MCF 10A (cell line): Measurements from ENCODE around the gene RAD51B. TPM values are rescaled to one million over a fixed set of nuclear protein-coding genes. Genes with fewer than 3 reads are reported as not detected.

Experiments
- BruUV-seq: library from RNA; stranded (reverse); fragments of 400-500 nt; replicated peaks from 2 replicates; lab custom pipeline; 2021; lab: Mats Ljungman, UMichigan
- CTCF ChIA-PET: fragments of 300-600 bp; sonication (Branson Sonifier 250); formaldehyde crosslinking; extraction: SDS; loops from one replicate; lab custom pipeline; 2021; ENCODE audit warnings: antibody characterized with exemption, inconsistent platforms; lab: Yijun Ruan, JAX
- POLR2A ChIA-PET: fragments of 300-600, 350-650 bp; sonication (Branson Sonifier 250); formaldehyde crosslinking; extraction: SDS; loops from one replicate; lab custom pipeline; 2020; ENCODE audit warnings: antibody characterized with exemption, inconsistent platforms; lab: Yijun Ruan, JAX
- DNase-seq: peaks from one replicate; pipeline ENCODE4 v3.0.0-alpha.2; 2018; ENCODE audit not compliant: unreplicated experiment
- H3K27ac Mint-ChIP-seq: one replicate; pipeline ENCODE4 v1.8.0; 2022; ENCODE audit warnings: mild to moderate bottlenecking, low read depth, mixed read lengths; ENCODE audit not compliant: unreplicated experiment
- H3K27me3 Mint-ChIP-seq: one replicate; pipeline ENCODE4 v1.8.0; 2022; ENCODE audit warnings: mixed read lengths; ENCODE audit not compliant: insufficient read depth, unreplicated experiment
- H3K36me3 Mint-ChIP-seq: one replicate; pipeline ENCODE4 v1.8.0; 2022; ENCODE audit warnings: mild to moderate bottlenecking, moderate library complexity, mixed read lengths; ENCODE audit not compliant: insufficient read depth, unreplicated experiment
- H3K4me1 Mint-ChIP-seq: one replicate; pipeline ENCODE4 v1.8.0; 2022; ENCODE audit warnings: mixed read lengths; ENCODE audit not compliant: insufficient read depth, unreplicated experiment
- H3K4me3 Mint-ChIP-seq: one replicate; pipeline ENCODE4 v1.8.0; 2022; ENCODE audit warnings: mild to moderate bottlenecking, moderate library complexity, mixed read lengths; ENCODE audit not compliant: unreplicated experiment
- H3K9me3 Mint-ChIP-seq: one replicate; pipeline ENCODE4 v1.8.0; 2022; ENCODE audit warnings: mixed read lengths; ENCODE audit not compliant: unreplicated experiment
- intact Hi-C: fragments of 100-400 bp; cut with micrococcal nuclease; formaldehyde crosslinking; loops from 2 replicates; pipeline ENCODE4 v1.14.1; 2022
- total RNA-seq: library from RNA; stranded (reverse); gene quantifications from 2 replicates; pipeline ENCODE4 v1.2.3, GENCODE V29; 2022
- TF ChIP-seq, protein P1 (sequence below): fragments of 200-600 bp; IDR thresholded peaks from one replicate; pipeline ENCODE4 v1.8.0; 2022; ENCODE audit warnings: antibody characterized with exemption, mild to moderate bottlenecking; ENCODE audit not compliant: unreplicated experiment

The RAD51B gene
- total RNA-seq, 1 experiment from 2014 or later = 14.6 TPM

DNA sequence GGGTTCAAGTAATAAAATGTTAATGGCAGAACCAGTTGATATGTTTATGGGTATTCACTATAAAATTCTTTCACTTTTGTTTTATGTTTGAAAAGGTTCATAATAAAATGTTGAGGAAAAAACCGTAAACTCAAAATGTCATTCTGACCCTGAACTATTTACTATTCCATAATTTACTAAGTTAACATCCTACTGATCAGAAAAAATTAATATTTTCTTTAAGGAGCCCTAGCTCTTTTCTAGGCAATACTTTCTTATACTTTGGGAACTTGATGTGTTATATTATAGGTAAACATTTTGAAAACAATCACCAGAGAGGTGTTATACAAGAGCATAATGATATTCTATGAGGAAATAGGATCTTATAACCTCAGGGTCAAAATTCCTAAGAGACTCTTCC is 638.7 kb downstream of the RAD51B start:
- BruUV-seq = no TSS peak
- Mint-ChIP-seq H3K27ac (peak overlapping the region; percentile 89), H3K9me3 (peaks cover 18% of the 10 kb centered on the region), H3K4me1 (peaks cover 29% of the 10 kb centered on the region), H3K36me3 (peaks cover 10% of the 10 kb centered on the region), H3K4me3 (no peak overlapping the region), H3K27me3 (no peaks in the 10 kb centered on the region)
- POLR2A ChIA-PET = interaction anchor here (0.6 to 3.2 kb wide), 19 partner anchors 8 to 349 kb away, joined by 3 to 15 read pairs (median 5); partner anchors contain the start of gene ZFP36L1
- intact Hi-C loops = loop anchor here (10.0 kb wide), 1 partner anchor 513 kb away; no protein-coding TSS in a partner anchor
- TF ChIP-seq, protein P1, sequence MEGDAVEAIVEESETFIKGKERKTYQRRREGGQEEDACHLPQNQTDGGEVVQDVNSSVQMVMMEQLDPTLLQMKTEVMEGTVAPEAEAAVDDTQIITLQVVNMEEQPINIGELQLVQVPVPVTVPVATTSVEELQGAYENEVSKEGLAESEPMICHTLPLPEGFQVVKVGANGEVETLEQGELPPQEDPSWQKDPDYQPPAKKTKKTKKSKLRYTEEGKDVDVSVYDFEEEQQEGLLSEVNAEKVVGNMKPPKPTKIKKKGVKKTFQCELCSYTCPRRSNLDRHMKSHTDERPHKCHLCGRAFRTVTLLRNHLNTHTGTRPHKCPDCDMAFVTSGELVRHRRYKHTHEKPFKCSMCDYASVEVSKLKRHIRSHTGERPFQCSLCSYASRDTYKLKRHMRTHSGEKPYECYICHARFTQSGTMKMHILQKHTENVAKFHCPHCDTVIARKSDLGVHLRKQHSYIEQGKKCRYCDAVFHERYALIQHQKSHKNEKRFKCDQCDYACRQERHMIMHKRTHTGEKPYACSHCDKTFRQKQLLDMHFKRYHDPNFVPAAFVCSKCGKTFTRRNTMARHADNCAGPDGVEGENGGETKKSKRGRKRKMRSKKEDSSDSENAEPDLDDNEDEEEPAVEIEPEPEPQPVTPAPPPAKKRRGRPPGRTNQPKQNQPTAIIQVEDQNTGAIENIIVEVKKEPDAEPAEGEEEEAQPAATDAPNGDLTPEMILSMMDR = no peak
- no peak for DNase-seq
- CTCF ChIA-PET = interaction anchor here (0.6 to 1.4 kb wide), 8 partner anchors 12 to 574 kb away, joined by 3 to 5 read pairs (median 3); no protein-coding TSS in a partner anchor

DNA sequence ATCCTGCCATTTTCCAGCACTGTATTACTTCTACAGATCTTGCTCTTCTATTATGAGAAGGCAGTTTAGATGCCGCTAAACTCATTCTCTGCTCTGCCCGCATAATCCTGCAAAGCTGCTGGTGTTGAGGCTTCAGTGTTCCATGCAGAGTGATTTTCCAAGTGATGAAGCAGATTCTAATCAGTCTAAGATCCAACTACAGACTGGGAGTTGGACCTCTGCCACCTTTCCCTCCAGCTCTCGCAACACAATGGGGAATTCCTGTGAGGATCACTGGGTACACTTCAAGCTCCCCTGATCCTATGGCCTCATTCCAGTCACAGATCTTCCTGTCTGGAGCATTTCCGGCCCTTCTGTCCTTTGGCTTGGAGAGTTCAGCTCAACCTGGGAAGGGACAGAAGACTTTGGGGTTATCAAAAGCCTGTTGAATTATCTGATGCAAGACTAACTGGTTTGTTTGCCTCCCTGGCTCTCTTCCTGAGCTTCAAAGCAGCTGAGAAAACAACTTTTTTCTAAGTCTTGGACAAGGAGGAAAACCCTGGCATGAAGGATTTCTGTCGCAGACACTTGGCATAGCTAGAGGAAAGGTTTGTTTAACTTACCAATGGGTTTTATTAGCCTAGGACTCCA is 639.4 kb downstream of the RAD51B start:
- peak; percentile 94 for DNase-seq
- H3K9me3 Mint-ChIP-seq = peaks cover 11% of the 10 kb centered on the region
- H3K4me1 Mint-ChIP-seq = peaks cover 34% of the 10 kb centered on the region
- peak overlapping the region; percentile 48 for H3K4me3 Mint-ChIP-seq
- peaks cover 10% of the 10 kb centered on the region for H3K36me3 Mint-ChIP-seq
- intact Hi-C loops = loop anchor here (10.0 kb wide), 1 partner anchor 514 kb away; no protein-coding TSS in a partner anchor
- TF ChIP-seq, protein P1 = no peak
- peak overlapping the region; percentile 89 for H3K27ac Mint-ChIP-seq
- POLR2A ChIA-PET = interaction anchor here (0.6 to 3.2 kb wide), 26 partner anchors 9 to 349 kb away, joined by 3 to 15 read pairs (median 4); partner anchors contain the start of gene ZFP36L1
- CTCF ChIA-PET = interaction anchor here (0.6 to 1.4 kb wide), 4 partner anchors 12 to 525 kb away, joined by 3 read pairs; no protein-coding TSS in a partner anchor
- no TSS peak for BruUV-seq
- H3K27me3 Mint-ChIP-seq = no peaks in the 10 kb centered on the region

DNA sequence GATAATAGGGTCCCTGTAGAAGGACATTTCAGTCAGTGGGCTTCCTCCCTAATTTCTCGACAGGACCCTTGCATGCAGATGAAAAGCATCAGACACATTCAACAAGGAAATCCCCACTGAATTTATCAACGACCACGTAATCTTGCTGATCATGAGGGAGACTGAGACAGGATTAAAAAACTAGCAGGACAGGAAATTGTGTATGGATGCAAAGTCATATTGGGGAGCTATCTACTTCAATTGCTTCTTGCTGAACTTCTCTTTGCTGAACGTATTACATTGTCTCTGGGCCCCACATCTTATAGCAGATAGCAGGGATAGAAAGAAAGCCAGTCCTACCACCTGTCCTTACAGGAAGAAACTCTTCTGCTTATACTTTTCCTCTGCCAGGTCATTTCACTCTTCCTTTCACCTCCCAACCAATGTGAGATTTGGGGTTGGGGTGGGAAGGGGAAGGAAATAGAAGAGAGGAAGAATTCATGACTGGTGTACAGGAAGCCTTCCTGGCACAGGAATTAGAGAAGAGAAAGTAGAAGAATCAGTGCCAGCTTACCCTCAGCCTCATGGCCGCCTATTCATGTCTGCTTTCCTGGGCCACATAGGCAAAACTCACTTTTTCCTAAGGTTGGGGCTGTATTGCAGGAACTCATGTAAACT is 640.0 kb downstream of the RAD51B start:
- Mint-ChIP-seq H3K4me1 (peaks cover 40% of the 10 kb centered on the region), H3K27me3 (no peaks in the 10 kb centered on the region), H3K9me3 (peaks cover 8% of the 10 kb centered on the region), H3K36me3 (peaks cover 10% of the 10 kb centered on the region), H3K27ac (peak overlapping the region; percentile 89), H3K4me3 (no peak overlapping the region)
- DNase-seq = no peak
- CTCF ChIA-PET = interaction anchor here (1.1 to 1.4 kb wide), 2 partner anchors 11 to 330 kb away, joined by 3 read pairs; no protein-coding TSS in a partner anchor
- no TSS peak for BruUV-seq
- POLR2A ChIA-PET = interaction anchor here (0.6 to 3.2 kb wide), 20 partner anchors 9 to 348 kb away, joined by 3 to 15 read pairs (median 4); partner anchors contain the start of gene ZFP36L1
- intact Hi-C loops = loop anchor here (10.0 kb wide), 1 partner anchor 515 kb away; no protein-coding TSS in a partner anchor
- TF ChIP-seq, protein P1 = no peak
